Left cardiac atrium (tissue), 4 donors: ENCODE measurements around the gene GRAP2. TPM values are rescaled to one million over a fixed set of nuclear protein-coding genes. Genes with fewer than 3 reads are reported as not detected.
"Not testable (repeated sequence)": the region's sequence is repeated elsewhere in the genome, so short reads cannot be mapped to it uniquely, and the experiment has no call there.

ENCODE experiments used
- ATAC-seq, 2 donors: fragments of 200-7000 bp; cut with Tn5 transposase; one replicate each; pipeline ENCODE4 v1.9.1; 2020; ENCODE audit warnings: mild to moderate bottlenecking in 2 of 2, moderate library complexity in 2 of 2
- DNase-seq: peaks from one replicate; pipeline ENCODE4 v3.0.0-alpha.2; 2020
- intact Hi-C, 2 donors: fragments of 100-400 bp; cut with DNase I; formaldehyde crosslinking; loops; one replicate each; pipeline versions ENCODE4 v1.14.1 to v1.15.1; 2022 to 2023
- total RNA-seq, 2 donors: library from RNA; stranded (reverse); fragmentation: NEBNext Ultra II Directional; extraction: Animal tissue kit (Norgen Biotek cat#: 25700); gene quantifications; one replicate each; pipeline ENCODE4 v1.2.1, GENCODE V29; 2021
- donor health status: DM: no; HTN: yes; CAD: no.
- donor health status: DM: no; HTN: yes; CAD: no; lungs with severe emphysema.
- donor health status: DM: yes; HTN: yes; CAD: no.
- donor health status: Dilated cardiomyopathy.

Gene GRAP2
- total RNA-seq, 2 donors from 2014 or later: 2.1 to 3.8 TPM

DNA sequence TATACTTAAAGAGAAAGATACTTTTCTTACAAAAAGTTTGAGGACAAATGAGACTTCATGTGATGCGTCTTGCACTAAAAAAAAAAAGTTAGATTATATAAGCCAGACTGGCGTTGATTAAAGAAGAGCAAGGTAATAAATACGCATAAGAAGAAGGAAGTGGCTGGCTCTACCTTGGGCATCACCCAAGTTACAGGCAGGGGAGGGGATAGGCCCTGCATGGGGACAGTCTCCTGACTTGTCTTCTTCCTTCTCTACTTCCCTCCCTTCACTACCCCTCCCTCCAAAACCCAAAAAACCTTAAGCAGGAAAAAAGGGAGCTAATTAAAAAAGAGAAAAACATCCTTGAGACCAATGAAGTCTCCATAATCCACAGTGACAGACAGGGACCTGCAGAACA, 37.0 kb downstream of the GRAP2 start:
- intact Hi-C loops: loop anchor here (10.0 kb wide), 2 partner anchors 67 to 87 kb away; no protein-coding TSS in a partner anchor
- ATAC-seq (no peak), DNase-seq (no peak)

DNA sequence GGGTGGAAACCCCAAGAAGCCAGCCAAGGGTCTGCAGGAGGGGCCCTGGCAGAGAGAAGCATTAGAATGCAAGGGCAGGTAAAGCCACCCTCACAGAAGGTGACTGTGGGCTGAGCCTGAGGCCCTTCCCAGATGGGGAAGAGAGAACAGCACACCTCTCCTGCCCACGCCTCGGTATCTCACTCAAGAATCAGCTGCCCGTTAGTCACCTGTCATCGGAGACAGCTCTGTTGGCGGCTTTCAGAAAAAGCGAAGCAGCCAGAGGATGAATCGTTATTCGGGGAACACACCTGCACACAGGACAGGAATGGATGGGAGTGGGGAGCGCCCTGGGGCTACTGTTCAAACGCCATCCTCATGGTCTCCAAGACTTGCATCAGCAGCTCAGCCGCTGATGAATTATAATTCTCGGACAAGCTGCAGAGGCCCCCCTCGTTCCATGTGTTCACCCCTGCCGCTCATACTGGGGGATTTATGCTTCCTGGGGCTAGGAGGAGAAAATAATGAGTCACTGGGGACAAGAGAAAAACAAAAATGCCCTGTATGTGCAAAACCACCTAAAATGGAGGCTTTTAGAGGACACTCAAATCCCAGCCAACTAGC, 37.7 kb downstream of the GRAP2 start:
- intact Hi-C loops: loop anchor here (10.0 kb wide), 2 partner anchors 66 to 86 kb away; no protein-coding TSS in a partner anchor
- no peak for DNase-seq
- no peak for ATAC-seq

DNA sequence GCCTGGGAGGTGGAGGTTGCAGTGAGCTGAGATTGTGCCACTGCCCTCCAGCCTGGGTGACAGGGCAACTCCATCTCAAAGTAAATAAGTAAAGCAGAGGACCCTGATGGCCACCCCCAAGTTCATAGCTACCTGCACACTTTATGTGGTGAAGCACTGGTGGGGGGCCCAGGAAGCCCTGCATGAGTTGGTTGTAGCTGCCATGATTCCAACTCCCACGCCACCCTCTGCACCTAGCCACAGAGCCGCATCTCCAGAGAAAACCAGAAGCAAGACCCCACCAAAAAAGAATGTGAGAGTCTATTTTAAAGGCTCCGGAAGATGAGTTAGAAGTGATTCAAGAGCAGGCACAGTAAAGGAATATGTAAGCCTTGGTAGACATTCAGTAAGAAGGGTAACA, 38.9 kb downstream of the GRAP2 start:
- intact Hi-C loops: loop anchor here (10.0 kb wide), 2 partner anchors 65 to 85 kb away; no protein-coding TSS in a partner anchor
- DNase-seq: no peak
- no peak for ATAC-seq

DNA sequence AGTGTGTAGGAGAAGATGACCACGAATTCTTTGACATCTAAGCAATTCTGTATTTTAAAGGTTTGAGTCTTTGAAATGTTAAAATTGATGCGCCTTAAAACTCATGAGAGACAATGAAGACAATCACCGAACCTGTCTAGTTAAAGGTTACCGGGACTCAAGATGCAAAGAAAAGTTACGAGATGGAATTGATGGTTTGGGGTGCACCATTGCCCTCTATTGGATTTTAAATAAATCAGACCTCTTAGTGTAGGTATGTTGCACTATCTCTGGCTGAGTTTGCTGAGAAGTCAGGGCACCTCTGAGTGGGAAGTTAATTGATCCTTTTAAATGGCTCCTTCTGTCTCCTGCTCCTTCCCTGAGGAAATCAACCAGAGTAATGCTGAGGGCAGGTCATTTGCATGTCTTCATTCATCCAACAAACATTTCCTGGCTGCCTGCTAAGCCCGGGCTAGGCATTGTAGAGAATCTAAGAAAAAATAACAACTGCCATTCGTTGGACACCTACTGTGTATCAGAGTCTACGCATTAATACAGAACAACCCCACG, 39.9 kb downstream of the GRAP2 start:
- intact Hi-C loops: no loop called here
- ATAC-seq: no peak

DNA sequence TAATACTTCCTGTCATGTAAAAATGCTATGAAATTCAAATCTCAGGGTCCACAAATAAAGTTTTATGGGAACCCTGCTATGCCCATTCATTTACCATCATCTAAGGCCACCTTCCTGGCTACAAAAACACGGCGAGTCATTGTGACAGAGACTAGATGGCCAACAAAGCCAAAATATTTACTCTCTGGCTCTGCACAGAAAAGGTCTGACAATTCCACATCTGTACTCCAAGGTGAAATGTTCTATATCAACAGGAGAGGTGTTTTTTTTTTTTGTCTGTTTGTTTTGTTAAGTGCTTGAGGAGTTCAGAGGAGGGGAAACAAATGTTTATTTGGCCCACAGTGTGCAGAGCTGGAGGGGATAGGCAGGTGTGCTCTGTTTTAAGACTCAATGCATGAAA, 40.7 kb downstream of the GRAP2 start:
- DNase-seq: no peak
- no peak for ATAC-seq
- intact Hi-C loops: no loop called here

More for the DNA sequence above, 39.9 kb downstream of the GRAP2 start:
- DNase-seq: no peak

DNA sequence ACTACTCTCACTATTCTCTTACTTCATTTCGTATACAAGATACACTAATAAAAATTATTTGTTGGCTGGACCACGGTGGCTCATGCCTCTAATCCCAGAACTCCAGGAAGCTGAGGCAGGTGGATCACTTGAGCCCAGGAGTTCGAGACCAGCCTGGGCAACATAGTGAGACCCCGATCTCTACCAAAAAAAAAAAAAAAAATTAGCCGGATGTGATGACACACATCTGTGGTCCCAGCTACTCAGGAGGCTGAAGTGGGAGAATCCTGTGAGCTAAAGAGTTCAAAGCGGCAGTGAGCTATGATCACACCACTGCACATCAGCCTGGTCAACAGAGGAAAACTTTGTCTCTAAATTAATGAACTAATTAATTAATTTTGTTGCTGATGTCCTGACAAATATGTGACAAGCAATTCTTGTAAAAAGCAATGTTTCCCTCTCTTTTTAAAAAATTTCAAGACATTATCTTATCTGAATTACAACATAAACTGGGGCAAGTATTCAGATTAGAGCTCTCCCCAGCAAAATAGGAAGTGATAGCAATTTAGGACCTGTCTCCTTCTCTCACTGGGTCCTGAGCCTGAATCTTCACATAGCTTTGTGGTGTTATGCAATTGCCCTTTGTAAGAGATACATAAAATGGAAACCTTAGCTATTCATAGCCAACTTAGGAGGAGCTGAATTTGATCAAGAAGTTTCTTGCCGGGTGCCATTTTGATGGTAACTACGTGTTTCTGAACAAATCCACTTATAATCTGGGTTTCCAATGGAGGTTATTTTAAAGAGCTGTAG, 41.8 kb downstream of the GRAP2 start:
- no peak for ATAC-seq
- intact Hi-C loops: no loop called here
- no peak for DNase-seq

DNA sequence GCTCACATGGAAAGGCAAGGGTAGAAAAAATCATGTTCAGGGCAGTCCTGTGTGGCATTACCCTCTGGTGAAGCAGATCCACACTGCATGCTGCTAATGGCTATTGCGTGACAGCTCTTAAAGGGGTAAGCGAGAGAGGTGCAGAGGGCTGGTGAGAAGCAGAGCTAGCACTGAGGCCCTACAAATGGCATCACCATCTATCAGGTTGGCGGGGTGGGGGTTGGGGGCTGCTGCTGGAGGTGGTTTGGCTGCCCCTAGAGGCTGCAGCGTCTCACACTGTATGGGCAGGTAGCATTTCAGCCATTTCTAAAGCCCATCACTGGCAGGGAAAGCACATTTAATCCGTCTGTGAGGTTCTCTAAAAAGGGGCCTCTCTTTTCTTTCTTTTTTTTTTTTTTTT, 42.5 kb downstream of the GRAP2 start:
- intact Hi-C loops: no loop called here
- no peak for DNase-seq
- no peak for ATAC-seq

DNA sequence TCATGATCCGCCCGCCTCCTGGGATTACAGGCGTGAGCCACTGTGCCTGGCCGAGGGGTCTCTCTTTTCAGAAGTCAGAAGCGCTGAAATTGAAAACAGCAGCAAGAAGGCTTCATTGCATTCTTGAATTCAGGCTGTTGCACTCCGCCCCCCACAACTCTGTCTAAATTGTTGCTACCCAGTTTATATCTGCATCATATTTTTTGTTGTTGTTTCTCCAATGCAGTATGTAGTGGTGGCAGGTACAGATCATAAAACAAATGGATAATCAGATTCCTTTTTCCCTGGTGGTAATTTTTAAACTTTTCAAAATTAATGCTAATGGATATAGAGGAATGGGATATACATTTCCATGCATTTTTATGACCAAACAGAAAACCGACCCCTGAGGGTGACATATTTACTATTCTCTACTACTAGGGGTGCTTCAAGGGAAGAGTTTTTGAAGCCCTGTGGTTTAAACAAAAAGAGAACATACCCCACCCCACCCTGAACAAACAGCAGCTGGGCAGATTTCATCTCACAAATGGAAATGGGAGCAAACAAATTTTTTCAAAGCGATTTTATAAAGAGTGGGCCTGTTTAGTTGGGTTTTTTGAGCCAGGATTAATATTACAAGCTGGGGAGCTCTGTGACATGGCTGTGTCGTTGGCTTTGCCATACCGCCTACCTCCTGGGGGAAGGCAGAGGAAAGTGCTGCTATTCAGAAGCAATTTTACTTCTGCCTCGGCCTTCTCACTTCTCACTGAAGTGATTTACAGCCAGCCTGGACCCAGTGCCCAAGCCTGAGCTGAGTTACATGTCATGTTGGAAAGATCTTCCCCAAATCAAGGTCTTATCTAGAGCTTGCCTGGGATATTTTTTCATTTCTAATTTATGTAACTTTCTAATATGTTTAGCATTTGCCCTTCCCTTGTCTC, 43.3 kb downstream of the GRAP2 start:
- DNase-seq (no peak), ATAC-seq (no peak)
- intact Hi-C loops: no loop called here

DNA sequence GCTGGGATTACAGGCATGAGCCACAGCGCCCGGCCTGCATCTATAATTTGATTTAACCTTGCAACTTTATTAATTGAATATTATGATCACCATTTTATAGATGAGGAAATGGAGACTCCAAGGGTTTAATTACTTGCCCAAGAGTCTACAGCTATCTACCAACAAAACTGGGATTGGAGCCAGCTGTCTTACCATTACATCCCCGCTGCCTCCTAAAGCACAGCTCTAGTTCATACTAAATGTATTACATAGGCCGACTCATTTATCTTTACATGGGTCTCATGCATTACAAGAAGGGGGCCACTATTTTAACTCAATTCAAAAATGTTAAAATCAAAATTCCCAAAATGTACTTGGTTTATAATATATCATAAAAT, 45.2 kb downstream of the GRAP2 start:
- intact Hi-C loops: no loop called here
- ATAC-seq (no peak), DNase-seq (no peak)

DNA sequence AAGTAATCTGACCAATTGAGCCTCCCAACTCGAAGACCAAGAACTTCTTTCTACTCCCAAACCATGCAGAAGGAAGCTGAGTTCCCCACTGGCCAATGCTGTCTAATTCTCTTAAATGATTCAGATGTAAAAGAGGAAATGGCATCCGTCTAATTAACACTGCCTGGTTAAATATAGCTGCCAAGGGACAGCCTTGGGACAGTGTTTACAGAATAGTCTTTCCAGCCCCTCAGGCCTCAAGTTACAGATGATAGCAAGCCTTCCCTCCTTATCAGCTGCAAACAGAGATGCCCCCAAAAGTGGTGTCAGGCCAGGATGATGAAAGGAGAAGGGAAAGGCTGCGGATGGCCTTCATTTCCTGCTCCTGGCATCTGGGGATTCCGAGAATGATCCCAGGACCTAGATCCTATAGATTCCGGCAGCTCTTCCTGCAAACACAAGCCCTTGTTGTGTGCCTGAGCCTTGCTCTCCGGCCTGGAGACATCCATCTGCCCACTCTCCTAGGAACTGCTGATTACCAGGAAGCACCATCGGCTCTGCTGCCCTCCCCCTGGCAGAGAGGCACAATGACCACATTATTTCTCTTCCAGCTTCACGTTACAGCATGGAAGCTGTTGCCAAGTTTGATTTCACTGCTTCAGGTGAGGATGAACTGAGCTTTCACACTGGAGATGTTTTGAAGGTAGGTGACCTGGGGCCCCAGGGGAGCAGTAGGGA, 45.8 kb downstream of the GRAP2 start:
- intact Hi-C loops: no loop called here
- peak; percentile 25 to 55 for ATAC-seq

DNA sequence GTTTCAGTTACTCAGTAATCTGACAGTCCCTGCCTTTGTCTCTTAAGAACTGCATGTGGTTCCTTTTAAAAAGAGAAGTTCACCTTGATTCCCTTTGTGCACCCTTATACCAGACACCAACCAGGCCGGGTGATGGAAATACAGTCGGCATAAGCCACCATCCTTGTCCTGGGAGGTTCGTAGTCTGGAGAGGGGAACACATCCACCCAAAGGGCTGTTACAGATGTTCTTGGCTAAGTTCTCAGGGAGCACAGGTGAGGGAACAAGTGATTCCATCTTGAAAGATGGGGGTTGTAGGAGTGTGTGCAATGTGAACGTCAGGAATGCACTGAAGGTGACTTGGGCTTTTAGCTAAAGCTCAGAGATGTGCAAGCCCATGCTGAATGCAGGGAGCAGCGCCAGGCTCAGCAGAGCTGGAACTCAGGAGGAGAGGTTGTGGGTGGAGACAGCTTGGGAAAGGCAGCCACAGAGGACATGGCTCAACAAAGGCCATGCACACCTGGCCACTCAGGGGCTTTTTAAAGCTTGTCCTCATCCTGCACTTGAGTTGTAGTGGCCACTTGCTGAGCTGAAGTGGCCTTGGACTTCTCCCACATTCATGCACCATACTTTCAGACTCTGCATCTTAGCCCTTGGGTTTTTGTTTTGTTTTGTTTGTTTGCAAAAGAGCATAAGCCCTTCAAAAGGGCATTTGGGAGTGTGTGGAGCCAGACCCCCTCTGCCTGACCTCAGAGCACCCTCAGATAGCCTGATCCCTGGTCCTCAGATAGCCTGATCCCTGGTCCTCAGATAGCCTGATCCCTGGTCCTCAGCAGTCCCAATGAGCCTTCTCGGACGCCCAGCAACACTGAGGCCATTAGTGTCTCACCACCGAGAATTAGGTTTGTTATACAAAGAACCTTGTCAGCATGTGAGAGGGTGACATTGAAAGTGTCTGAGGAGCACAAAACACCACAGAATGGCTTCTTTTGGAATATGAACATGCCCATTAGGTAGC, 46.6 kb downstream of the GRAP2 start:
- no peak for ATAC-seq
- DNase-seq: no peak
- intact Hi-C loops: no loop called here

More for the DNA sequence above, 45.8 kb downstream of the GRAP2 start:
- no peak for DNase-seq

DNA sequence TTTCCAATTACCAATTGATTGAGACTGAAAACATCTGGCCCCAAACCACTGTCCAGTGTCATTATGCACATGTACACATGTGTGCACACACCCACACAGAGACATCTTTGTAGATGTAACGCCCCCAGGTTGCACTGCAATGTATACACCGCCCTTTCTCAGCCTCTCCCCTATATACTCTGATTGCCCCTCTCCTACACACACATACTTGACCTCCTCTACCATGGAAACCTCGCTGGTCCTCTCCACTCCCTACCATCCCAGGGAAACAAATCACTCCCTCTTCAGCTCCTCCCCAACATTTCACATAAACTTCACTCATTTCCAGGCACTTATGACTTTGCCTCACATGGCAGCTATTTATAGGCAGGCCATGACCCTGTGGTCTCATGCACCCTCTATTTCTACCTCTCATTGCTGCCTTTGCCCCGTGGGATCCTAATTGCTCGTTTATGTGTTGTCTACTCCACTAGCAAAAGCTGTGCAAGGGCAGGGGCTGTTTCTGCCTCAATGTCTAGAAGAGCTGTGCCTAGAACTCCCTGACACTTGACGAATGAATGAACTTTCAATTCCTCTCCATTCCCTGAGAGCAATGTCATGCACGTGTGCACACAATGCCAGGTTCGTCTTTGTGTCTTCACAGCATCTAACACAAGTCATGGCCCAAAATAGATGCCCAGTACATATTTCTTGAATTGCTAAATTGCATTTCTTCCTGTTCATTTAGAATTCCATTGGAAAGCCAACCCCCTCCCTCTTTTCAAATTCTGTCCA, 49.3 kb downstream of the GRAP2 start:
- ATAC-seq: no peak
- intact Hi-C loops: no loop called here
- no peak for DNase-seq

DNA sequence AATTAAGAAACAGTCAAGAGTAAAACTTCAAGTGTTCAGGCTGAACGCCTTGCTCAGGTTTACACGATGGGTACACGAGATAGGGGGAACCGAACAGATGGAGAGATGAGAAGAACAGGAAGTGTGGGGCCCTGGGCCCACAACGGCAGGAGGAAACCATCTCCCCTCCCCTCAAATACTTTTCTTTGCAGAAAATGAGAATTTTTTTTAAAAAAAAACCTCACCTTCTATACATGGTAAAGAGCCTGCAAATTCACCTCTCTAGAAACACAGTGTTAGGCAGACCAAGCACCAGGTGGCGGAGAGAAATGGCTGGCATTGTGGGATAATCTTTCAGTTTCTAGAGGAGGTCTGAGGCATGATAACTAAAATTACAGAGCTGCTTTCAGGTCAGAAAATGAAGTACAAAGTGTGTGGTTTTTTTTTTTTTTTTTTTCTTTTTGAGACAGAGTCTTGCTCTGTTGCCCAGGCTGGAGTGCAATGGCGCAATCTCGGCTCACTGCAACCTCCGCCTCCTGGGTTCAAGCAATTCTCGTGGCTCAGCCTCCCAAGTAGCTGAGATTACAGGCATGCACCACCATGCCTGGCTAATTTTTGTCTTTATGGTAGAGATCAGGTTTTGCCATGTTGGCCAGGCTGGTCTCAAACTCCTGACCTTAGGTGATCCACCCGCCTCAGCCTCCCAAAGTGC, 50.9 kb downstream of the GRAP2 start:
- ATAC-seq, intact Hi-C loops, DNase-seq: not testable (repeated sequence)

DNA sequence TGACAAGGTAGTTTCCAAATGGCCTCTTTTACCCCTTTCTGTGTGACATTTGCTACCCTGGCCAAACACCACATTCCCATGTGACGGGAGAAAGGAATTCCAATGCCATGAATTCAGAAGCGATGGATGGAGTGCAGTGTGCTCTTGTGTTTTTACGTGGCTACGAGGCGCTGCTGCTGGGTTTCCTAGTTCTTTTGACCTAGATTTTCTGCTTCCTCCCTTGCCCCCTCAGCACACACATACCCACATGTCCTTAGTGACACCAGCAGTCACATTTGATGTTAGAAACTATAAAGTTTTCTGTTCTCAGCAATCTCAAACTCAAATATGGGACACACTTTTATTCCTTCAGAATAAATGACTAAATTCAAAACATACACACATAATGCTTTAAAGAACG, 51.5 kb downstream of the GRAP2 start:
- DNase-seq (no peak), ATAC-seq (no peak)
- intact Hi-C loops: no loop called here

DNA sequence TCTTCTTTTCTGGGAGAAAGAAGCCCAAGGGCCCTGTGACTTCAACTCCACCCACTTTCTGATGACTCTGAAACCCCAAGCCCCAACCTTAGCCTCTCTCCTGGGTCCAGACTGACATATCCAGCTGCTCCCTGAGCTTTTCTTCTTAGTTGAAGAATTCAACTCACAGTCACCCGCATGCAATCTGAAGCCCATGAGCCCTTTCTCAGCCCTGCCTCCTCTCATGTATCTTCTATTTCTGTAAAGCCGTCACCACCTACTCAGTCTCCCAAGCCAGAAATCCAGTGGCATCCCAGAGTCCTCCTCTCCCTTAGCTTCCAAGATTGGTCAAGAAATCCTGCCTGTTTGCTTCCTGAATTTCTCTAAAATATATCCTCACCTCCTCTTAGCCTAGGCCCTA, 52.2 kb downstream of the GRAP2 start:
- intact Hi-C loops: no loop called here
- ATAC-seq: no peak
- DNase-seq: no peak

DNA sequence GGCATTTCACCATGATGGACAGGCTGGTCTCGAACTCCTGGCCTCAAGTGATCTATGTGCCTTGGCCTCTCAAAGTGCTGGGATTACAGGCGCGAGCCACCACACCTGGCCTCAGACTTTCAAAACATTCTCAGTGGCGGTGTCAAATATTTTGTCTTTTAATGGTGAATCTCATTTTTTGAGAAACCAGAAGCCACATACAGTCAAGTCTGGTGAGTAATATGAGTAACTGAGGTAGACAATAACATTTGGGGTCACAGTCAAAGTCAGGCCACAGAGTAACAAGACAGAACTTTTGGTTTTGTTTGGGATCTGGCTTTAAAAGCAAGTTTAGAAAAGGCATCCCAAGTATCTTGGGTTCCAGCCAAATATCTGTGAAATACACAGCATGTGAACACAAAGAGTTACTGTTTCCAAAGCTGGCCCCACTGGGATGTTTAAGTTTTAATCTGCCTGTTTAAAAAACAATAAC, 53.7 kb downstream of the GRAP2 start:
- intact Hi-C loops: no loop called here
- ATAC-seq: no peak

More for the DNA sequence above, 53.7 kb downstream of the GRAP2 start:
- no peak for DNase-seq
